ENCODE data around the gene AP3D1.

The AP3D1 gene

GRCh38 chr19:2173388-2173766, 22.0 kb upstream of the AP3D1 start:
- H3K27ac ChIP-seq = peak overlapping the region; percentile 94; the same call in 1 of the 2 replicates
- TF ChIP-seq CTCF (IDR thresholded peaks at IDR 0.05) (no peak), ZFX (IDR thresholded peaks at IDR 0.05; ENCODE audit: borderline replicate concordance) (no peak)

- TF ChIP-seq CTCF (IDR thresholded peaks at IDR 0.05) (no peak), ZFX (IDR thresholded peaks at IDR 0.05; ENCODE audit: borderline replicate concordance) (no peak)
- H3K27ac ChIP-seq = peak overlapping the region; percentile 94
Measured at GRCh38 chr19:2171349-2172145, 20.2 kb upstream of the AP3D1 start.

GRCh38 chr19:2170987-2171348, 19.6 kb upstream of the AP3D1 start:
- TF ChIP-seq CTCF (IDR thresholded peaks at IDR 0.05) = no peak
- peak overlapping the region; percentile 94 for H3K27ac ChIP-seq

GRCh38 chr19:2170219-2170618, 18.9 kb upstream of the AP3D1 start:
- peak overlapping the region; percentile 94 for H3K27ac ChIP-seq
- TF ChIP-seq CTCF (IDR thresholded peaks at IDR 0.05) (no peak), ZFX (IDR thresholded peaks at IDR 0.05; ENCODE audit: borderline replicate concordance) (no peak)

GRCh38 chr19:2168619-2169424, 17.5 kb upstream of the AP3D1 start:
- TF ChIP-seq ZFX (IDR thresholded peaks at IDR 0.05; ENCODE audit: borderline replicate concordance) = no peak
- TF ChIP-seq CTCF (IDR thresholded peaks at IDR 0.05) = no peak
- peak overlapping the region; percentile 94 for H3K27ac ChIP-seq

- TF ChIP-seq ZFX (IDR thresholded peaks at IDR 0.05; ENCODE audit: borderline replicate concordance) (no peak), CTCF (IDR thresholded peaks at IDR 0.05) (no peak)
- peak overlapping the region; percentile 94 for H3K27ac ChIP-seq
Measured at GRCh38 chr19:2167896-2168618, 16.7 kb upstream of the AP3D1 start.
